Measurements from ENCODE around the gene OR2H2. TPM values are rescaled to one million over a fixed set of nuclear protein-coding genes. Genes with fewer than 3 reads are reported as not detected.

The OR2H2 gene
- not detected in 2 replicates for total RNA-seq

DNA sequence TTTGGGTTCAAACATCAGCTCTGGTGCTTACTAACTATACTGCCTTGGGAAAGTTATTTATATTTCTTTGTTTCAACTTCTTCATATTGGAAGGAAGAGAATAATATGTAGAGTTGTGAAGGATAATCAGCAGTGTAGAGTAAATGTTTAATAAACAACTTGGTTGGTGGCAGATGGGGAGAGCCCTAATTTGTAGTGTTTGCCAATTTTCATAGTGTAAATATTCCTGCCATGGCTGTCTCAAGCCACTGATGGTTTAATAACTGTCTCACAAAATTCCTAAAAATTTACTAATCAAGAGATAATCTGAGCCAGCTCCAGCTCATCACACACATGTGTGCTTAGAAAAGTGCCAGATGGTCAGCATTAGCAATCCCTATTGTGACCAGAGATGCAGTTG lies at the start of gene OR2H2:
Gene OR2H2 (plus strand): TSS at position 301 of the 400 bp plus-strand sequence. CDS start 2,824 bp downstream, outside the sequence.
- TF ChIP-seq, protein P1, sequence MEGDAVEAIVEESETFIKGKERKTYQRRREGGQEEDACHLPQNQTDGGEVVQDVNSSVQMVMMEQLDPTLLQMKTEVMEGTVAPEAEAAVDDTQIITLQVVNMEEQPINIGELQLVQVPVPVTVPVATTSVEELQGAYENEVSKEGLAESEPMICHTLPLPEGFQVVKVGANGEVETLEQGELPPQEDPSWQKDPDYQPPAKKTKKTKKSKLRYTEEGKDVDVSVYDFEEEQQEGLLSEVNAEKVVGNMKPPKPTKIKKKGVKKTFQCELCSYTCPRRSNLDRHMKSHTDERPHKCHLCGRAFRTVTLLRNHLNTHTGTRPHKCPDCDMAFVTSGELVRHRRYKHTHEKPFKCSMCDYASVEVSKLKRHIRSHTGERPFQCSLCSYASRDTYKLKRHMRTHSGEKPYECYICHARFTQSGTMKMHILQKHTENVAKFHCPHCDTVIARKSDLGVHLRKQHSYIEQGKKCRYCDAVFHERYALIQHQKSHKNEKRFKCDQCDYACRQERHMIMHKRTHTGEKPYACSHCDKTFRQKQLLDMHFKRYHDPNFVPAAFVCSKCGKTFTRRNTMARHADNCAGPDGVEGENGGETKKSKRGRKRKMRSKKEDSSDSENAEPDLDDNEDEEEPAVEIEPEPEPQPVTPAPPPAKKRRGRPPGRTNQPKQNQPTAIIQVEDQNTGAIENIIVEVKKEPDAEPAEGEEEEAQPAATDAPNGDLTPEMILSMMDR (IDR thresholded peaks at IDR 0.05; ENCODE audit: insufficient read depth, low read length, severe bottlenecking), result no peak
- DNase-seq (ENCODE audit: low read depth) (no peak), FAIRE-seq (no peak)
- Histone ChIP-seq H3K4me3 (ENCODE audit: low read depth, low read length) (no peak within 1 kb of the TSS), H3K36me3 (ENCODE audit: control insufficient read depth, insufficient read depth, low read length) (no peaks in the 10 kb centered on the region), H3K27me3 (ENCODE audit: control insufficient read depth, insufficient read depth, low read length) (no peaks in the 10 kb centered on the region)

DNA sequence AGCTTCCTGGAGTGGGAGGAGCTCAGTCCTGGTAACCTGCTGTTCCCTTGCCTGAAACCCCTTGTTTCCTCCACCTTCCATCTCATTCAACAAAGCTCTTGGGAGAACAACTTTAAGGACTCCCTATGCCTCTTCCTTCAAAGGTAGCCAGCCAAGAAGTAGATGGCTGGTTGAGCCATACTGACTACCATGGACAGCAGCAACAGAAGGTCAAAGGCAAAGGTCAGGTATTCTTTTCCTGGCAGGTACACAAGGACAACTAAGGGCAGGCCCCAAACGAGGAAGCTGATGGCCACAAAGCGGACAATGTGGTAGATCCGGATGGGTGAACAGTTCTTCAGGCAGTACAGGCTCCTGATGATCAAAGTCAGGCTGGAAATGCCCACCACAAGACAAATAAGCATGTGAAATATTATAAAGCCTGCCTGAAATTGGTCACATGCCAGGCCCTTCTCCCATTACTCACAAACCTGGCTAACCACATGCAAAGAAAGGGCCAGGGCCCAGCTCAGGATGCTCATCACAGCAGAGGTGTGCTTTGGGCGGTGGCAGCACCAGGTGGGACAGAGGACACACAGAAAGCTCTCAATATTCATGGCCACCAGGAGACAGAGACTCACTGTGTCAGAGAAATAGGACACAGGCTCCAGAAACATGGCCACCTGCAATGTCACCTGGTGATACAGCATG lies 47.1 kb upstream of the OR2H2 start:
- Histone ChIP-seq H3K36me3 (ENCODE audit: control insufficient read depth, insufficient read depth, low read length) (no peaks in the 10 kb centered on the region), H3K4me3 (ENCODE audit: low read depth, low read length) (no peak overlapping the region), H3K27me3 (ENCODE audit: control insufficient read depth, insufficient read depth, low read length) (no peaks in the 10 kb centered on the region)
- TF ChIP-seq, protein P1 (IDR thresholded peaks at IDR 0.05; ENCODE audit: insufficient read depth, low read length, severe bottlenecking), result no peak
- FAIRE-seq (no peak), DNase-seq (ENCODE audit: low read depth) (no peak)

DNA sequence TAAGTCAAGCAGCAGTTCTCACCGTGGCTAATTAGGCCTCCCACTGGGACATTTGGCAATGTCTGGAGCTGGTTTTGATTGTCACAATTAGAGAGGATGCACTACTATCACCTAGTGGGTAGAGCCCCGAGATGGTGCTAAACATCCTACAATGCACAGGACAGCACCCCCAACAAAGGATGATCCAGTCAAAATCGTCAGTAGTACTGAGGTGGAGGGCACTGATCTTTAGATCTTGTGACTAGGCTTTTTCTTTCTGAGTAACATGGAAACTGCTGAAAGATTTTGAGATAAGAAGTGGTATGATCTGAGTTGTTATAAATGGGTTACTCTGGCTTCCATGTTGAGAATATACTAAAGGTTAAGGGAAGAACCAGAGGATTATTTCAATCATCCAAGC lies 37.3 kb upstream of the OR2H2 start:
- peaks cover 2% of the 10 kb centered on the region for H3K27me3 ChIP-seq (ENCODE audit: control insufficient read depth, insufficient read depth, low read length)
- DNase-seq (ENCODE audit: low read depth) (no peak), FAIRE-seq (no peak)
- TF ChIP-seq, protein P1 (IDR thresholded peaks at IDR 0.05; ENCODE audit: insufficient read depth, low read length, severe bottlenecking), result no peak
- no peak overlapping the region for H3K4me3 ChIP-seq (ENCODE audit: low read depth, low read length)
- H3K36me3 ChIP-seq (ENCODE audit: control insufficient read depth, insufficient read depth, low read length), result no peaks in the 10 kb centered on the region

DNA sequence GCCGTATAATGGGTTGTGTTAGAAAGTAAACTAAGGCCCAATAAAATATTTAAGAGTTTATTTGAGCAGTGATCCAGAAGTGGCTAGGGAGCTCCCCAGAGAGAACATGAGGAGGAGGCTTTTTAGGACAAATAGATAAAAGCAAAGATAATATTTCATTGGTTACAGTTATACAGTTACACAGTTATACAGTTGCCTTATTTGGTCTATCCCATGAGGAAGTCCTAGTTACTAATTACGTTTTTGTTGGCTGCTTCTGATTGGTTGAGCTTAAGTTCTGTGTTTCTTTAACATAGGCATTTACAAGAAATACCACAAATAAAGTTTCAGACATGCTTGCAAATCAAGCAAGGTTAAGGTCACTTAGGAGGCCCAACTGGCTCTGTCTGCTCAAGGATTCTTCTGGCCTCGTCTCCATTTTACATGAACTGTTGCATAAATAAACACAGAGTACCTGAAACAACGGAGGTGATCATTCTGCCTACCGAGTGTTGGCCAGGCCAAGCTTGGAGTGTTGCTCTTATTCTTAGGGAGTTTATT lies 32.3 kb upstream of the OR2H2 start:
- H3K4me3 ChIP-seq (ENCODE audit: low read depth, low read length), result no peak overlapping the region
- peak; percentile 74 for DNase-seq (ENCODE audit: low read depth)
- peaks cover 3% of the 10 kb centered on the region for H3K27me3 ChIP-seq (ENCODE audit: control insufficient read depth, insufficient read depth, low read length)
- TF ChIP-seq, protein P1 (IDR thresholded peaks at IDR 0.05; ENCODE audit: insufficient read depth, low read length, severe bottlenecking), result no peak
- no peak for FAIRE-seq
- H3K36me3 ChIP-seq (ENCODE audit: control insufficient read depth, insufficient read depth, low read length), result no peaks in the 10 kb centered on the region

DNA sequence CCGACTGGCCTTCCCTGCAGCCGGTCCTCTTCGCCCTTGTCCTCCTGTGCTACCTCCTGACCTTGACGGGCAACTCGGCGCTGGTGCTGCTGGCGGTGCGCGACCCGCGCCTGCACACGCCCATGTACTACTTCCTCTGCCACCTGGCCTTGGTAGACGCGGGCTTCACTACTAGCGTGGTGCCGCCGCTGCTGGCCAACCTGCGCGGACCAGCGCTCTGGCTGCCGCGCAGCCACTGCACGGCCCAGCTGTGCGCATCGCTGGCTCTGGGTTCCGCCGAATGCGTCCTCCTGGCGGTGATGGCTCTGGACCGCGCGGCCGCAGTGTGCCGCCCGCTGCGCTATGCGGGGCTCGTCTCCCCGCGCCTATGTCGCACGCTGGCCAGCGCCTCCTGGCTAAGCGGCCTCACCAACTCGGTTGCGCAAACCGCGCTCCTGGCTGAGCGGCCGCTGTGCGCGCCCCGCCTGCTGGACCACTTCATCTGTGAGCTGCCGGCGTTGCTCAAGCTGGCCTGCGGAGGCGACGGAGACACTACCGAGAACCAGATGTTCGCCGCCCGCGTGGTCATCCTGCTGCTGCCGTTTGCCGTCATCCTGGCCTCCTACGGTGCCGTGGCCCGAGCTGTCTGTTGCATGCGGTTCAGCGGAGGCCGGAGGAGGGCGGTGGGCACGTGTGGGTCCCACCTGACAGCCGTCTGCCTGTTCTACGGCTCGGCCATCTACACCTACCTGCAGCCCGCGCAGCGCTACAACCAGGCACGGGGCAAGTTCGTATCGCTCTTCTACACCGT lies 31.5 kb upstream of the OR2H2 start:
- peak; percentile 12 for DNase-seq (ENCODE audit: low read depth)
- Histone ChIP-seq H3K27me3 (ENCODE audit: control insufficient read depth, insufficient read depth, low read length) (peaks cover 3% of the 10 kb centered on the region), H3K36me3 (ENCODE audit: control insufficient read depth, insufficient read depth, low read length) (no peaks in the 10 kb centered on the region), H3K4me3 (ENCODE audit: low read depth, low read length) (no peak overlapping the region)
- no peak for FAIRE-seq
- TF ChIP-seq, protein P1 (IDR thresholded peaks at IDR 0.05; ENCODE audit: insufficient read depth, low read length, severe bottlenecking), result no peak

Data from bronchial epithelial cell (primary cell).